AG09319 (cell line): ENCODE data around the gene RAPGEF6.

Source experiments
- DNase-seq: peaks from one replicate; pipeline ENCODE4 v3.0.0-alpha.2; 2010; ENCODE audit warnings: low read depth; ENCODE audit errors: extremely low read depth
- TF ChIP-seq, protein P1 (sequence below): IDR thresholded peaks from 2 replicates; pipeline ENCODE4 v1.5.1; 2011; ENCODE audit warnings: low read depth, mild to moderate bottlenecking, inconsistent platforms, low read length, moderate library complexity

RAPGEF6 gene

GRCh38 chr5:131466171-131466766 lies 168.8 kb downstream of the RAPGEF6 start:
- TF ChIP-seq, protein P1, sequence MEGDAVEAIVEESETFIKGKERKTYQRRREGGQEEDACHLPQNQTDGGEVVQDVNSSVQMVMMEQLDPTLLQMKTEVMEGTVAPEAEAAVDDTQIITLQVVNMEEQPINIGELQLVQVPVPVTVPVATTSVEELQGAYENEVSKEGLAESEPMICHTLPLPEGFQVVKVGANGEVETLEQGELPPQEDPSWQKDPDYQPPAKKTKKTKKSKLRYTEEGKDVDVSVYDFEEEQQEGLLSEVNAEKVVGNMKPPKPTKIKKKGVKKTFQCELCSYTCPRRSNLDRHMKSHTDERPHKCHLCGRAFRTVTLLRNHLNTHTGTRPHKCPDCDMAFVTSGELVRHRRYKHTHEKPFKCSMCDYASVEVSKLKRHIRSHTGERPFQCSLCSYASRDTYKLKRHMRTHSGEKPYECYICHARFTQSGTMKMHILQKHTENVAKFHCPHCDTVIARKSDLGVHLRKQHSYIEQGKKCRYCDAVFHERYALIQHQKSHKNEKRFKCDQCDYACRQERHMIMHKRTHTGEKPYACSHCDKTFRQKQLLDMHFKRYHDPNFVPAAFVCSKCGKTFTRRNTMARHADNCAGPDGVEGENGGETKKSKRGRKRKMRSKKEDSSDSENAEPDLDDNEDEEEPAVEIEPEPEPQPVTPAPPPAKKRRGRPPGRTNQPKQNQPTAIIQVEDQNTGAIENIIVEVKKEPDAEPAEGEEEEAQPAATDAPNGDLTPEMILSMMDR: no peak
- no peak for DNase-seq

GRCh38 chr5:131463656-131464055 lies 171.4 kb downstream of the RAPGEF6 start:
- TF ChIP-seq, protein P1: no peak
- DNase-seq: no peak

- DNase-seq: no peak
- TF ChIP-seq, protein P1: no peak
Observed at GRCh38 chr5:131462454-131462853, 172.6 kb downstream of the RAPGEF6 start.

DNA sequence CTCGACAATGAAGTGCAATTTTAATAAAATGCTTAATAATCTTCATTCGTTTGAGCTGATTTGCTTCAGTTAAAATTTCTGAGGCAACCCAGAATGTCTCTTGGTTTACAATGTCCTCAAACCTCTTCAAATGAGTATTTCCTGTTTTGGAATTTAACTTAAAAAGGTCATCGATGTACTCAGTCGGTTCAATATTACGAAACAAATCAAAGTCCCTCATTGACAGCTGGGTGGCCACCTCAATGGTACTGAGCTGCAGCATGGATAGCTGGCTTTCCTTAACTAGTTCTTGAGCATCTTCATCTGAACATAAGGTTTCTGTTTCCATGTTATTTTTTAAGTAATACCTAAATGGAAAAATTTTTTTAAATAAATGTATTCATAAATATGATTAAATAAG lies 173.3 kb downstream of the RAPGEF6 start:
- TF ChIP-seq, protein P1: no peak
- DNase-seq: no peak

- no peak for DNase-seq
- TF ChIP-seq, protein P1: no peak
Observed at GRCh38 chr5:131460867-131461572, 174.0 kb downstream of the RAPGEF6 start.

GRCh38 chr5:131460133-131460532 lies 174.9 kb downstream of the RAPGEF6 start:
- TF ChIP-seq, protein P1: no peak
- DNase-seq: no peak

DNA sequence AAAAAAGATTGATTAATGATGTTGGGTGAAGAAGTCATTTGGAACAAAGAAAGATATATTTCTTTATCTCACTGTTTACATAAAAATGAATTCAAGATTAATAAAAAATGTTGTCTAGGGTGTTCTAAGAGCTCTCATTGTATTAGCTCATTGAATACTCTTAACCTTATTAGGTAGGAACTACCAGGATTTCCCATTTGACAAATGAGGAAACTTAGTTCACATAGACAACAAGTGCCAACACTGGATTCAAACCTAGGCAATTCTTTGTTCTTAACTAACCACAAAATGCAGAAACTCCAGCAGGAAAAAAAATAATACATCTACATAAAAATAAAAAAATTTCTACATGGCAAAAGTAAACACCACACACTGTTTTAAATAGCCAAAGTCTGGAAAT lies 175.8 kb downstream of the RAPGEF6 start:
- TF ChIP-seq, protein P1: no peak
- DNase-seq: no peak
